ENCODE data around the gene MAP4K4.

Gene MAP4K4

DNA sequence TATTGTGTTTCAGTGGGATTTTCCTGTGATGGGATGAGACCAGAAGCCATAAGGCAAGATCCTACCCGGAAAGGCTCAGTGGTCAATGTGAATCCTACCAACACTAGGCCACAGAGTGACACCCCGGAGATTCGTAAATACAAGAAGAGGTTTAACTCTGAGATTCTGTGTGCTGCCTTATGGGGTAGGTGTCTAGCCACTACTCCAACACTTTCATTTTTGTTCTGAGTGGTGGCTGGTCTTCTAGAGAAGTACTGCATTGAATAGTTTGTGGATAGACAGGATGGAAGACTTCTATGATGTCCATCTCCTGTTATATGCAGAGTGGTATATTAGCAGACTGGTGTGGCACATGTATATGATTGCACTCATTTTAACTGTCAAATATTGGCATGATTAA, 176.6 kb downstream of the MAP4K4 start:
- no peak for DNase-seq (ENCODE audit: extremely low read depth, insufficient read length)
- no peaks in the 10 kb centered on the region for H3K27me3 ChIP-seq (replicated peaks; ENCODE audit: control insufficient read depth, insufficient read depth, low read length)
- no peaks in the 10 kb centered on the region for H3K36me3 ChIP-seq (ENCODE audit: control insufficient read depth, insufficient read depth, low read length)
- H3K4me3 ChIP-seq (replicated peaks; ENCODE audit: low read depth, low read length) = no peak overlapping the region
- no peak for TF ChIP-seq CTCF (IDR thresholded peaks at IDR 0.05; ENCODE audit: insufficient read depth, low read length, poor library complexity, severe bottlenecking)

- no peak for DNase-seq (ENCODE audit: extremely low read depth, insufficient read length)
- no peak overlapping the region for H3K4me3 ChIP-seq (replicated peaks; ENCODE audit: low read depth, low read length)
- H3K36me3 ChIP-seq (ENCODE audit: control insufficient read depth, insufficient read depth, low read length) = no peaks in the 10 kb centered on the region
- TF ChIP-seq CTCF (IDR thresholded peaks at IDR 0.05; ENCODE audit: insufficient read depth, low read length, poor library complexity, severe bottlenecking) = no peak
- no peaks in the 10 kb centered on the region for H3K27me3 ChIP-seq (replicated peaks; ENCODE audit: control insufficient read depth, insufficient read depth, low read length)
These were observed 182.0 kb downstream of the MAP4K4 start for GRCh38 chr2:101879466-101879865.

- no peak for DNase-seq (ENCODE audit: extremely low read depth, insufficient read length)
These were observed 183.6 kb downstream of the MAP4K4 start for GRCh38 chr2:101881131-101881530.

GRCh38 chr2:101882769-101883307, 185.3 kb downstream of the MAP4K4 start:
- H3K36me3 ChIP-seq (ENCODE audit: control insufficient read depth, insufficient read depth, low read length) = no peaks in the 10 kb centered on the region
- TF ChIP-seq CTCF (IDR thresholded peaks at IDR 0.05; ENCODE audit: insufficient read depth, low read length, poor library complexity, severe bottlenecking) = no peak
- no peak overlapping the region for H3K4me3 ChIP-seq (replicated peaks; ENCODE audit: low read depth, low read length)
- no peaks in the 10 kb centered on the region for H3K27me3 ChIP-seq (replicated peaks; ENCODE audit: control insufficient read depth, insufficient read depth, low read length)
- no peak for DNase-seq (ENCODE audit: extremely low read depth, insufficient read length)

More at GRCh38 chr2:101881131-101881530, 183.6 kb downstream of the MAP4K4 start:
- no peaks in the 10 kb centered on the region for H3K27me3 ChIP-seq (replicated peaks; ENCODE audit: control insufficient read depth, insufficient read depth, low read length)
- H3K36me3 ChIP-seq (ENCODE audit: control insufficient read depth, insufficient read depth, low read length) = no peaks in the 10 kb centered on the region
- no peak for TF ChIP-seq CTCF (IDR thresholded peaks at IDR 0.05; ENCODE audit: insufficient read depth, low read length, poor library complexity, severe bottlenecking)
- no peak overlapping the region for H3K4me3 ChIP-seq (replicated peaks; ENCODE audit: low read depth, low read length)

DNA sequence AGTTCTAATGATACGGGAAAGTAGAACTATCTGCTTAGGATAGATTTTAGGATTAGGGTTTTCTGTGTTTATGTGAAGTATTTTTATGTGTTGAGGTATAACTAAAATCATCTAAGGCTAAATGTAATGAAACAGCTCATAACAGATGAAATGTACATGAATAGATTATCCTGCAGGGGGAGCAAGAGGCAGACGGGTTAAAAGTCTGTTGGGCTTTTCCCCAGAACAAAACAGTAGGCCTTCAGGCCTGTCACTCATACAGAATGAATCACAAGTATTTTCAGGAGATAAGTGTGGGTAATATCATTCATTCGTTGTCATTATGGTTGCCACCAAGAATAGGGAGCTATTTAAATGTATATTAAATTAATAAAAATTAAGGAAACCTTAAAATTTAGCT, 186.4 kb downstream of the MAP4K4 start:
- no peak overlapping the region for H3K4me3 ChIP-seq (replicated peaks; ENCODE audit: low read depth, low read length)
- TF ChIP-seq CTCF (IDR thresholded peaks at IDR 0.05; ENCODE audit: insufficient read depth, low read length, poor library complexity, severe bottlenecking) = peak; percentile 63
- no peaks in the 10 kb centered on the region for H3K27me3 ChIP-seq (replicated peaks; ENCODE audit: control insufficient read depth, insufficient read depth, low read length)
- H3K36me3 ChIP-seq (ENCODE audit: control insufficient read depth, insufficient read depth, low read length) = no peaks in the 10 kb centered on the region
- no peak for DNase-seq (ENCODE audit: extremely low read depth, insufficient read length)

DNA sequence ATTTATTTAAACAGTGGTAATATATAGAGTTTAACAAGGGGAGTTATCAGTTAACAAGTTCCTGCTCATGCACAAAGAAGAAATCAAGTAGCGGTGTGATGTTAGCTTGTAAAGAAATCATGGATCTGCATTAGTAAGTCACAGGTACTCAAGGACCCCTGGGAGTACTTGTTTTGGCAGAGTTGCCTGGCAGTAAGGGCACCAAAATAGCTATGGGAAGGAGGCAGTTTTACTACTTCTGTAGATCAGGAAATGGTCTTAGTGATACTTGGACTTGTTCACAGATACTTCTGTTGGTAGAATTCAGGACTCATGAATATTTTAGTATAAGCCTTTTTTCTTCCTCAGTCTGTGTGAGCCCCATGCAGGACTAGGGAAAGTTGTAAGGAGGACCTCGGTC, 186.9 kb downstream of the MAP4K4 start:
- no peak for TF ChIP-seq CTCF (IDR thresholded peaks at IDR 0.05; ENCODE audit: insufficient read depth, low read length, poor library complexity, severe bottlenecking)
- no peaks in the 10 kb centered on the region for H3K27me3 ChIP-seq (replicated peaks; ENCODE audit: control insufficient read depth, insufficient read depth, low read length)
- DNase-seq (ENCODE audit: extremely low read depth, insufficient read length) = no peak
- H3K36me3 ChIP-seq (ENCODE audit: control insufficient read depth, insufficient read depth, low read length) = no peaks in the 10 kb centered on the region
- no peak overlapping the region for H3K4me3 ChIP-seq (replicated peaks; ENCODE audit: low read depth, low read length)
